Measurements from ENCODE around the gene C2orf78.

GRCh38 chr2:73746015-73746876 is 37.7 kb upstream of the C2orf78 start:
- TF ChIP-seq CTCF (conservative IDR thresholded peaks at IDR 0.05; ENCODE audit: low read depth, low read length) = no peak
- no peak for TF ChIP-seq RFX5 (IDR thresholded peaks at IDR 0.05; ENCODE audit: low read depth, low read length)
- TF ChIP-seq RCOR1 (IDR thresholded peaks at IDR 0.05; ENCODE audit: insufficient replicate concordance, low read length) = no peak
- no peak for TF ChIP-seq POLR2A (IDR thresholded peaks at IDR 0.05; ENCODE audit: low read depth, low read length)
- TF ChIP-seq RAD21 (IDR thresholded peaks at IDR 0.05; ENCODE audit: low read length) = no peak
- TF ChIP-seq CHD1 (IDR thresholded peaks at IDR 0.05; ENCODE audit: low read depth, low read length) = no peak
- no peak for TF ChIP-seq MAFK (IDR thresholded peaks at IDR 0.05; ENCODE audit: low read depth, low read length)
- no peak for TF ChIP-seq NFE2L2 (IDR thresholded peaks at IDR 0.05; ENCODE audit: low read depth, low read length)
- TF ChIP-seq SMC3 (IDR thresholded peaks at IDR 0.05; ENCODE audit: low read depth, low read length) = no peak
- TF ChIP-seq BHLHE40 (IDR thresholded peaks at IDR 0.05; ENCODE audit: low read depth, low read length) = no peak
- no peak for TF ChIP-seq USF2 (IDR thresholded peaks at IDR 0.05; ENCODE audit: low read depth, low read length)
- TF ChIP-seq CEBPB (IDR thresholded peaks at IDR 0.05; ENCODE audit: low read depth, low read length) = no peak

Data from IMR-90 (cell line).